Endothelial cell of hepatic sinusoid (primary cell): ENCODE results near the gene PCDHGA10.
"Not testable (repeated sequence)": the region's sequence is repeated elsewhere in the genome, so short reads cannot be mapped to it uniquely, and the experiment has no call there.

Experiments
- in situ Hi-C: cut with HindIII; loops from 2 replicates; pipeline ENCODE4 v1.10.0; 2017; ENCODE audit warnings: low sequenced_read_pairs

Gene PCDHGA10

DNA sequence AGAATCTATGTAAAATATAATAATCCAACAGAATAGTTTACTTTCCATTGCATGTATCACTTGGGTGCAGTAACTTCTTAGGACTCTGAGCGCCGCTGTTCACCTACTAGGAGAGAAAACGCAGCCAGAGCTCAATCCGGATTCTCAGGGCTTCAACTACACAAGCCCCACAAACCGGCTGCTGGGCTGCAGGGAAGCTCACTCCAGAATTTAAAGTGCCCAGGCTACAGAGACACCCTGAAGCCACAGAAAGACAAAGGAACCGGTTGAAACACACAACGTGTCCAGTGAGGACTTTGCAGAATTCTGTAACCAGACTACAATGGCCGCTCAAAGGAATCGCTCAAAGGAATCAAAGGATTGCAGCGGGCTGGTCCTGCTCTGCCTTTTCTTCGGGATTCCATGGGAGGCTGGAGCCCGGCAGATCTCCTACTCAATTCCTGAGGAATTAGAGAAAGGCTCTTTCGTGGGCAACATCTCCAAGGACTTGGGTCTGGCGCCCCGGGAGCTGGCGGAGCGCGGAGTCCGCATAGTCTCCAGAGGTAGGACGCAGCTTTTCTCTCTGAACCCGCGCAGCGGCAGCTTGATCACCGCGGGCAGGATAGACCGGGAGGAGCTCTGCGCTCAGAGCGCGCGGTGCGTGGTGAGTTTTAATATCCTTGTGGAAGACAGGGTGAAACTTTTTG is at the start of gene PCDHGA10:
Gene PCDHGA10 (plus strand): TSS at position 134 of the 686 bp plus-strand sequence. CDS start 189 bp downstream, at position 323.
- in situ Hi-C loops = no loop called here

DNA sequence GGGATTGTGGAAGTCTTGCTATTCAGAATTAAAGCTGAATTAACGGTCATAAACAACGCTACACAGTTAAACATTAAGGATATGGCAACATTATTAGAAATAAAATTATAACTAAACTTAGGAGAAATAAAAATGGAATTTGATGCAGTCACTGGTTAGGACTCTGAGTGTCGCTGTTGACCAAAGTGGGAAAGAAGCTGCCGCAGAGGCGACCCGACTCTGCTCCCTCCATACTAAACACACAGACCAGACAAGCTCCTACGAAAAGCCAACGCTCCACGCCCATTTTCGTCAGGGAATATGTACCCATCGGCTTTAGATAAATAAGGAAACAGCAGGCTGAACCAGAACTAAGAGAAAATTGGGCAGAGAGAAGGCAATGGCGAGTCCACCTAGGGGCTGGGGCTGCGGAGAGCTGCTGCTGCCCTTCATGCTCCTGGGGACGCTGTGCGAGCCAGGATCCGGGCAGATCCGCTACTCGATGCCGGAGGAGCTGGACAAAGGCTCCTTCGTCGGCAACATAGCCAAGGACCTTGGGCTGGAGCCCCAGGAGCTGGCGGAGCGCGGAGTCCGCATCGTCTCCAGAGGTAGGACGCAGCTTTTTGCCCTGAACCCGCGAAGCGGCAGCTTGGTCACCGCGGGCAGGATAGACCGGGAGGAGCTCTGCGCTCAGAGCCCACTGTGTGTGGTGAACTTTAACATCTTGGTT is 48.7 kb upstream of the PCDHGA10 start, which contains the start of gene PCDHGA5:
Gene PCDHGA5 (plus strand): TSS at position 211 of the 709 bp plus-strand sequence. CDS start 169 bp downstream, at position 380.
- in situ Hi-C loops = no loop called here

DNA sequence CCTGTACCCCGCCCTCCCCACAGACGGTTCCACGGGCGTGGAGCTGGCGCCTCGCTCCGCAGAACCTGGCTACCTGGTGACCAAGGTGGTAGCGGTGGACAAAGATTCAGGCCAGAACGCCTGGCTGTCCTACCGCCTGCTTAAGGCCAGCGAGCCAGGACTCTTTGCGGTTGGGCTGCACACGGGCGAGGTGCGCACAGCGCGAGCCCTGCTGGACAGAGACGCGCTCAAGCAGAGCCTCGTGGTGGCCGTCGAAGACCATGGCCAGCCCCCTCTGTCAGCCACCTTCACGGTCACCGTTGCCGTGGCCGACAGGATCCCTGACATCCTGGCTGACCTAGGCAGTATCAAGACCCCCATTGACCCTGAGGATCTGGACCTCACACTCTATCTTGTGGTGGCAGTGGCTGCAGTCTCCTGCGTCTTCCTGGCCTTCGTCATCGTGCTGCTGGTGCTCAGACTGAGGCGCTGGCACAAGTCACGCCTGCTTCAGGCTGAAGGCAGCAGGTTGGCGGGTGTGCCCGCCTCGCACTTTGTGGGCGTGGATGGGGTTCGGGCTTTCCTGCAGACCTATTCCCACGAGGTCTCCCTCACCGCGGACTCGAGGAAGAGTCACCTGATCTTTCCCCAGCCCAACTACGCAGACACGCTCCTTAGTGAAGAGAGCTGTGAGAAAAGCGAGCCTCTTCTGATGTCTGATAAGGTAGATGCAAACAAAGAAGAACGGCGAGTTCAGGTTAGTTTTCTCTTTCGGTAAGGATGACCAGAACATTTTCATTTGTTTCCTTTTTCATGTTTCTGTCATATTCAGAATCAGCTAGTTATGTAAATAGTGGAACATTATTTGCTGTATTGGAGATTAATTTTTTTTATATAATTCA is 46.5 kb upstream of the PCDHGA10 start:
- in situ Hi-C loops = no loop called here

DNA sequence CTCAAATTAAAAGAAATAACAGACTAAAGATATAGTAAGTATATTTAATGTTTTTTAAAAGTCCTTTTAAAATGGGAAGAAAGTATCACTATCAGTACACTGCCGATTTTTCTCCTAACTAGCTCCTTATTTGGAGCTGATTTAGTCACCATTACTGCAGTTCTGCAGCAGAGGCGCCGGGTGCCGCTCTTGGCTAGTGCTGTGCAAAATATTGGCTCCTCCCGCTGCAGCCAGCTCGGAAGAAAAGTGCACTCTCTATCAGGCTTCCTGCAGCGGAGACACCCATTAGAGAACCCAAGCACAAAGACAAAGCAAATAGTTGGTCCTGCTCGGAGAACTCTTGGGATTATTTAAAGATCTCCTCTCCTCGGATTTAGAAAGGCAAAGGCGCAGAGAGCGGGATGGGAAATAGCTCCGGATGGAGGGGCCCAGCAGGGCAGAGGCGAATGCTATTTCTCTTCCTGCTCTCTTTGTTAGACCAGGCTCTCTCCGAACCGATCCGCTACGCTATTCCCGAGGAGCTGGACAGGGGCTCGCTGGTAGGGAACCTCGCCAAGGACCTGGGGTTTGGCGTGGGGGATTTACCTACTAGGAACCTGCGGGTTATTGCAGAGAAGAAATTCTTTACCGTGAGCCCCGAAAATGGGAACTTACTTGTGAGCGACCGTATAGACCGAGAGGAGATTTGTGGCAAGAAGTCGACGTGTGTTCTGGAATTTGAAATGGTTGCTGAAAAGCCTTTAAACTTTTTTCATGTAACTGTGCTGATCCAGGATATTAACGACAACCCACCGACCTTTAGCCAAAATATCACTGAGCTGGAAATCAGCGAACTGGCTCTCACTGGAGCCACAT is 42.6 kb upstream of the PCDHGA10 start, which contains the start of gene PCDHGB3:
Gene PCDHGB3 (plus strand): TSS at position 249 of the 855 bp plus-strand sequence. CDS start 153 bp downstream, at position 402.
- in situ Hi-C loops = no loop called here

DNA sequence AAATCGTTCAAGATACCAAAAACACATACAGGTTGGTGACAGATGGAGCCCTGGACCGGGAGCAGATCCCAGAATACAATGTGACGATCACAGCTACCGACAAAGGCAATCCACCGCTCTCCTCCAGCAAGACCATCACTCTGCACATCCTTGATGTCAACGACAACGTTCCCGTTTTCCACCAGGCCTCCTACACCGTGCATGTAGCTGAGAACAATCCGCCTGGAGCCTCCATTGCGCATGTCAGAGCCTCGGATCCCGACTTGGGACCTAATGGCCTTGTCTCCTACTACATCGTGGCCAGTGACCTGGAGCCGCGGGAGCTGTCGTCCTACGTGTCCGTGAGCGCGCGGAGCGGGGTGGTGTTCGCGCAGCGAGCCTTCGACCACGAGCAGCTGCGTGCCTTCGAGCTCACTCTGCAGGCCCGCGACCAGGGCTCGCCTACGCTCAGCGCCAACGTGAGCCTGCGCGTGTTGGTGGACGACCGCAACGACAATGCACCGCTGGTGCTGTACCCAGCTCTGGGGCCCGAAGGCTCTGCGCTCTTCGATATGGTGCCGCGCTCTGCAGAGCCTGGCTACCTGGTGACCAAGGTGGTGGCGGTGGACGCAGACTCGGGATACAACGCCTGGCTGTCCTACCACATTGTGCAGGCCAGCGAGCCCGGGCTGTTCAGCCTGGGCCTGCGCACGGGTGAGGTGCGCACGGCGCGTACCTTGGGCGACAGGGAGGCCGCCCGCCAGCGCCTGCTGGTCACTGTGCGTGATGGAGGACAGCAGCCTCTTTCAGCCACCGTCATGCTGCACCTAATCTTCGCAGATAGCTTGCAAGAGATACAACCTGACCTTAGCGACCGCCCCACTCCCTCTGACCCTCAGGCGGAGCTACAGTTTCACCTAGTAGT is 41.0 kb upstream of the PCDHGA10 start:
- in situ Hi-C loops = no loop called here

DNA sequence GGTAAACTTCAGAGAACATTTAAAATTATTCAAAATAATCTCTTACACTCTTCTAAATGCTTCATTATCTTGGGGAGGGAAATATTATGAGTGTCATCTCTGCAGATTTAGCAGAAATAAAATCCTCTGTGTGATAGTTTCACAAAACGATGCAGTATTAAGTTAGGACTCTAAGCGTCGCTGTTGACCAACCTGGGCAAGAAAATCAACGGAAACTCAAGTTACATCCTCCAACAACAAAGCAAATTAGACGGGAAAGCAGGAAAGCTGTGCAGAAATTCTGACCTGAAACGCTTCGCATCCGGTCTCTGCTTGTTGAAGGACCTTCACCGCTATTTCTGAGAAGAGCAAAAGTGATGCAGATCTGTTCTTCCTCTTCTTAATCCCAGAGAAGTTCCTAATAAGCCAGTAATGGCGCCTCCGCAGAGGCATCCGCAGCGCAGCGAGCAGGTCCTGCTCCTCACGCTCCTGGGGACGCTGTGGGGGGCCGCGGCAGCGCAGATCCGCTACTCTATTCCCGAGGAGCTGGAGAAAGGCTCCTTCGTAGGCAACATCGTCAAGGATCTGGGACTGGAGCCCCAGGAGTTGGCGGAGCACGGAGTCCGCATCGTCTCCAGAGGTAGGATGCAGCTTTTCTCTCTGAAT is 39.0 kb upstream of the PCDHGA10 start, which contains the start of gene PCDHGA6:
Gene PCDHGA6 (plus strand): TSS at position 219 of the 645 bp plus-strand sequence. CDS start 193 bp downstream, at position 412.
- in situ Hi-C loops = no loop called here

DNA sequence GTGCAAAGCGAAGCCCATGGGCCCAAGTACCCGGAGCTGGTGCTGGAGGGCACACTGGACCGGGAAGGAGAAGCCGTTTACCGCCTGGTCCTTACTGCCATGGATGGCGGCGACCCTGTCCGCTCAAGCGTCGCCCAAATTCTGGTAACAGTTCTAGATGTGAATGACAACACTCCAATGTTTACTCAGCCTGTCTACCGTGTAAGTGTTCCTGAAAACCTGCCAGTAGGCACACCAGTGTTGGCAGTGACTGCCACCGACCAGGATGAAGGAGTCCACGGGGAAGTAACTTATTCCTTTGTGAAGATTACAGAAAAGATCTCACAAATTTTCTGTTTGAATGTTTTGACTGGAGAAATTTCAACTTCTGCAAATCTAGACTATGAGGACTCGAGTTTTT is 38.2 kb upstream of the PCDHGA10 start:
- in situ Hi-C loops = no loop called here

DNA sequence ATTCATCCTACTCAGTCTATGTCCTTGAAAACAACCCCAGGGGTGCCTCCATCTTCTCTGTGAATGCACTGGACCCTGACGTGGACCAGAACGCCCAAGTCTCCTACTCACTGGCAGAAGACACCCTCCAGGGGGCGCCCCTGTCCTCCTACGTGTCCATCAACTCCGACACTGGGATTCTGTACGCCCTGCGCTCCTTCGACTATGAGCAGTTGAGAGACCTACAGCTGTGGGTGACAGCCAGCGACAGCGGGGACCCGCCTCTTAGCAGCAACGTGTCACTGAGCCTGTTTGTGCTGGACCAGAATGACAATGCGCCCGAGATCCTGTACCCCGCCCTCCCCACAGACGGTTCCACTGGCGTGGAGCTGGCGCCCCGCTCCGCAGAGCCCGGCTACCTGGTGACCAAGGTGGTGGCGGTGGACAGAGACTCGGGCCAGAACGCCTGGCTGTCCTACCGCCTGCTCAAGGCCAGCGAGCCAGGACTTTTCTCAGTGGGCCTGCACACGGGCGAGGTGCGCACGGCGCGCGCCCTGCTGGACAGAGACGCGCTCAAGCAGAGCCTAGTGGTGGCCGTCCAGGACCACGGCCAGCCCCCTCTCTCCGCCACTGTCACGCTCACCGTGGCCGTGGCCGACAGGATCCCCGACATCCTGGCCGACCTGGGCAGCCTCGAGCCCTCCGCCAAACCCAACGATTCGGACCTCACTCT is 37.2 kb upstream of the PCDHGA10 start:
- in situ Hi-C loops = not testable (repeated sequence)

DNA sequence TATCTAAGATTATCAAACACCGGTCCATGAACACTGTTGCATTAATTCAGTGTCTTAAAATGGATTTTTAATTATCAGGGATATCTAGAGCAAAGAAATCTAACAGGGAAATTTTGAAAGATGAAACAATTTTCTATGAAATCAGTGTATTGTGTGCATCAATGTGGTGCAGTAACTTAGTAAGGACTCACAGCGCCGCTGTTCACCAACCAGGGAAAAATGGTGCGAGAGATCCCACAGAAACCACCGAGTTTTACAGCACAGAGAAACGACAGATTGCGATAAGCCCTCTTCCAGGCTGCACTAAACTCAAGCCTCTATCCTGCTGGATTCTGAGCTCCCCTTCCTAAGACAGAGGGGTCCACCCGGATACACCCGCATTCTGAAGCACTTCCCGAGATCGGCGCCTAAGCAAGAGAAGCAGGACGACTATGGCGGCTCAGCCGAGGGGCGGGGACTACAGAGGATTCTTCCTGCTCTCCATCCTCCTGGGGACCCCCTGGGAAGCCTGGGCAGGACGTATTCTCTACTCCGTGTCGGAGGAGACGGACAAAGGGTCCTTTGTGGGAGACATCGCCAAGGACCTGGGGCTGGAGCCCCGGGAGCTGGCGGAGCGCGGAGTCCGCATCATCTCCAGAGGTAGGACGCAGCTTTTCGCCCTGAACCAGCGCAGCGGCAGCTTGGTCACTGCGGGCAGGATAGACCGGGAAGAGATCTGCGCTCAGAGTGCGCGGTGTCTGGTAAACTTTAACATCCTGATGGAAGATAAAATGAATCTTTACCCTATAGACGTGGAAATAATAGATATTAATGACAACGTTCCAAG is 30.1 kb upstream of the PCDHGA10 start, which contains the start of gene PCDHGA7:
Gene PCDHGA7 (plus strand): TSS at position 274 of the 826 bp plus-strand sequence. CDS start 158 bp downstream, at position 432.
- in situ Hi-C loops = no loop called here

DNA sequence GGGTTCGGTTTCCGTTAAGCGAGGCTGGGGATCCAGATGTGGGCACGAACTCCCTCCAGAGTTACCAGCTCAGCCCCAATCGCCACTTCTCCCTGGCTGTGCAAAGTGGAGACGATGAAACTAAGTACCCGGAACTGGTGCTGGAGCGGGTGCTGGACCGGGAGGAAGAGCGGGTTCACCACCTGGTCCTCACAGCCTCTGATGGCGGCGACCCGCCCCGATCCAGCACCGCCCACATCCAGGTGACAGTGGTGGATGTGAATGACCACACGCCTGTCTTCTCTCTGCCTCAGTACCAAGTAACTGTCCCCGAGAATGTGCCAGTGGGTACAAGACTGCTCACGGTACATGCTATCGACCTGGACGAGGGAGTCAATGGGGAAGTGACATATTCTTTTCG is 29.4 kb upstream of the PCDHGA10 start:
- in situ Hi-C loops = no loop called here

DNA sequence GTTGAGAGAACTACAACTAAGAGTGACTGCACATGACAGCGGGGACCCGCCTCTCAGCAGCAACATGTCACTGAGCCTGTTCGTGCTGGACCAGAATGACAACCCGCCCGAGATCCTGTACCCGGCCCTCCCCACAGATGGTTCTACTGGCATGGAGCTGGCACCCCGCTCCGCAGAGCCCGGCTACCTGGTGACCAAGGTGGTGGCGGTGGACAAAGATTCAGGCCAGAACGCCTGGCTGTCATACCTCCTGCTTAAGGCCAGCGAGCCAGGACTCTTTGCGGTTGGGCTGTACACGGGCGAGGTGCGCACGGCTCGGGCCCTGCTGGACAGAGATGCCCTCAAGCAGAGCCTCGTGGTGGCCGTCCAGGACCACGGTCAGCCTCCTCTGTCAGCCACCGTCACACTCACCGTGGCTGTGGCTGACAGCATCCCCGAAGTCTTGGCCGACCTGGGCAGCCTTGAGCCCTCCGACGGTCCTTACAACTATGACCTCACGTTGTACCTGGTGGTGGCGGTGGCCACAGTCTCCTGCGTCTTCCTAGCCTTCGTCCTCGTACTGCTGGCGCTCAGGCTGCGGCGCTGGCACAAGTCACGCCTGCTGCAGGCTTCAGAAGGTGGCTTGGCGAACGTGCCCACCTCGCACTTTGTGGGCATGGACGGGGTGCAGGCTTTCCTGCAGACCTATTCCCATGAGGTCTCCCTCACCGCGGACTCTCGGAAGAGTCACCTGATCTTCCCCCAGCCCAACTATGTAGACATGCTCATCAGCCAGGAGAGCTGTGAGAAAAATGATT is 28.1 kb upstream of the PCDHGA10 start:
- in situ Hi-C loops = no loop called here

DNA sequence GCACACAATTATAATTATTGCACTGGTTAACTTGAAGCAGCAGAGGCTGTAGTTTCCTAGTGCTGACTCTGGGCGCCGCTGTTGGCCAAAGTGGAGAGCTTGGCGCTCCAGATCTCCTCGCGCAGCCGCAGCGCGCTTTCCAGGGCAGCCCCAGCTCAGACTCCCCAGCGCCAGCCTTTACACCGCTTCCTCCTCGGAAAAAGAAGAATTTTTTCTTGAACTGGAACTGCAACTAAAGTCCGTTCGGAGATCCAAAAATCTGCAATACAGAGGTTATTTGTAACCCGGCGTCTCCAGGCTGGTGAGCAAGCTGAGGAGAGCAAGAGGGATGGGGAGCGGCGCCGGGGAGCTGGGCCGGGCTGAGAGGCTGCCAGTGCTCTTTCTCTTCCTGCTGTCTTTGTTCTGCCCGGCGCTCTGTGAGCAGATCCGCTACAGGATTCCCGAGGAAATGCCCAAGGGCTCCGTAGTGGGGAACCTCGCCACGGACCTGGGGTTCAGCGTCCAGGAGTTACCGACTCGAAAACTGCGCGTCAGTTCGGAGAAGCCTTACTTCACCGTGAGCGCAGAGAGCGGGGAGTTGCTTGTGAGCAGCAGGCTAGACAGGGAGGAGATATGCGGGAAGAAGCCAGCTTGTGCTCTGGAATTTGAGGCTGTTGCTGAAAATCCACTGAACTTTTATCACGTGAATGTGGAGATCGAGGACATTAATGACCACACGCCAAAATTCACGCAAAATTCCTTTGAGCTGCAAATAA is 25.1 kb upstream of the PCDHGA10 start, which contains the start of gene PCDHGB4:
Gene PCDHGB4 (plus strand): TSS at position 142 of the 755 bp plus-strand sequence. CDS start 187 bp downstream, at position 329.
- in situ Hi-C loops = not testable (repeated sequence)

DNA sequence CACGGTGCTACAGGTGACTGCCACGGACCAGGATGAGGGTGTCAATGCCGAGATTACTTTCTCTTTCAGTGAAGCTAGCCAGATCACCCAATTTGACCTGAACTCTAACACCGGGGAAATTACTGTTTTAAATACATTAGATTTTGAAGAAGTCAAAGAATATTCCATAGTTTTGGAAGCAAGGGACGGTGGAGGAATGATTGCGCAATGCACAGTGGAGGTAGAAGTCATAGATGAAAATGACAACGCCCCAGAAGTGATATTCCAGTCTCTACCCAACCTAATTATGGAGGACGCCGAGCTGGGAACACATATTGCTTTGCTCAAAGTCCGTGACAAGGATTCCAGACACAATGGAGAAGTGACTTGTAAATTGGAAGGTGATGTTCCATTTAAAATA is 24.1 kb upstream of the PCDHGA10 start:
- in situ Hi-C loops = no loop called here

DNA sequence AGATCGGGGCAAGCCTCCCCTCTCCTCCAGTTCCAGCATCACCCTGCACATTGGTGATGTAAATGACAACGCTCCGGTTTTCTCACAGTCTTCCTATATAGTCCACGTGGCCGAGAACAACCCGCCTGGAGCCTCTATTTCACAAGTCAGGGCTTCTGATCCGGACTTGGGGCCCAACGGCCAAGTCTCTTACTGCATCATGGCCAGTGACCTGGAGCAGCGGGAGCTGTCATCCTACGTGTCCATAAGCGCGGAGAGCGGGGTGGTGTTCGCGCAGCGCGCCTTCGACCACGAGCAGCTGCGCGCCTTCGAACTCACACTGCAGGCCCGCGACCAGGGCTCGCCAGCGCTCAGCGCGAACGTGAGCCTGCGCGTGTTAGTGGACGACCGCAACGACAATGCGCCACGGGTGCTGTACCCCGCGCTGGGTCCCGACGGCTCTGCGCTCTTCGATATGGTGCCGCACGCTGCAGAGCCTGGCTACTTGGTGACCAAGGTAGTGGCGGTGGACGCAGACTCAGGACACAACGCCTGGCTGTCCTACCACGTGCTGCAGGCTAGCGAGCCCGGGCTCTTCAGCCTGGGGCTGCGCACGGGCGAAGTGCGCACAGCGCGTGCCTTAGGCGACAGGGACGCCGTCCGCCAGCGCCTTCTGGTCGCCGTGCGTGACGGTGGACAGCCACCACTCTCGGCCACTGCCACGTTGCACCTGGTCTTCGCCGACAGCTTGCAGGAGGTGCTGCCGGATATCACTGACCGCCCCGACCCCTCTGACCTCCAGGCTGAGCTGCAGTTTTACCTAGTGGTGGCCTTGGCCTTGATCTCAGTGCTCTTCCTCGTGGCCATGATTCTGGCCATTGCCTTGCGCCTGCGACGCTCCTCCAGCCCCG is 23.4 kb upstream of the PCDHGA10 start:
- in situ Hi-C loops = loop anchor here (5.0 kb wide), 1 partner anchor 62 kb away; no protein-coding TSS in a partner anchor
